RWPE1 (cell line): Measurements from ENCODE around the gene DSTN.

Source experiments
- CTCF ChIA-PET: fragments of 350-600 bp; sonication (Branson Sonifier 250); formaldehyde crosslinking; extraction: SDS; loops from one replicate; lab custom pipeline; 2021; lab: Yijun Ruan, JAX
- POLR2A ChIA-PET: fragments of 400-600 bp; formaldehyde crosslinking; extraction: SDS; loops from one replicate; lab custom pipeline; 2020; ENCODE audit warnings: antibody characterized with exemption; ENCODE audit not compliant: low non-redundant PET; lab: Yijun Ruan, JAX
- DNase-seq: peaks from one replicate; pipeline ENCODE4 v3.0.0; 2012; ENCODE audit warnings: low spot score
- H3K27ac ChIP-seq: fragments of 450-650 bp; 2 replicates; pipeline ENCODE4 v1.5.1; 2017
- CTCF ChIP-seq: fragments of 450-650 bp; conservative IDR thresholded peaks from 2 replicates; pipeline ENCODE4 v1.5.1; 2017; ENCODE audit warnings: low read depth, mild to moderate bottlenecking

DSTN gene

GRCh38 chr20:17556837-17557674 is 12.8 kb upstream of the DSTN start:
- ChIA-PET CTCF (interaction anchor here (0.8 to 1.4 kb wide), 4 partner anchors 14 to 54 kb away, joined by 3 to 5 read pairs (median 4); no protein-coding TSS in a partner anchor), POLR2A (interaction anchor here (0.7 kb wide), 1 partner anchor 16 kb away, joined by 4 read pairs; no protein-coding TSS in a partner anchor)
- H3K27ac ChIP-seq = peak overlapping the region; percentile 96
- no peak for TF ChIP-seq CTCF
- peak; percentile 63 for DNase-seq

DNA sequence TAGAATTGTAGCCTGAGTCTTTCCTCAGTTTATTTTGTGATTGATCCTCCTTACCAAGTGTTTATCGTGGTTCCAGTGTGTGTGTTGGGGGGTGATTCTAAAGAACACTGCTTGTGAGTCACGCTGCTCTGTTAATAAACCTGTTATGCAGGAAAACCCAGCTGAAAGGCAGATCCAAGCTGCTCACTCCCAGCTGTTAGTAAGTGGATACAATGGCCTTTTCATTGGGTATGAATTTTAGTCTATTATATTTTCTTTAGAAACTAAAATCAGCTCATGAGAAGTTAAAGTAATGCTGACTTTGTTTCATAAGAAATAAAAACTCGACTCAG is 12.2 kb upstream of the DSTN start:
- ChIA-PET POLR2A (interaction anchor here (0.7 kb wide), 1 partner anchor 16 kb away, joined by 4 read pairs; no protein-coding TSS in a partner anchor), CTCF (interaction anchor here (1.0 kb wide), 1 partner anchor 53 kb away, joined by 3 read pairs; no protein-coding TSS in a partner anchor)
- peak overlapping the region; percentile 96 for H3K27ac ChIP-seq
- peak; percentile 92 for DNase-seq
- no peak for TF ChIP-seq CTCF

- peak overlapping the region; percentile 96 for H3K27ac ChIP-seq
- peak; percentile 86 for DNase-seq
- TF ChIP-seq CTCF = no peak
- ChIA-PET POLR2A (interaction anchor here (0.7 kb wide), 1 partner anchor 15 kb away, joined by 4 read pairs; no protein-coding TSS in a partner anchor), CTCF (no interaction called here)
Observed at GRCh38 chr20:17558154-17558940, 11.5 kb upstream of the DSTN start.

DNA sequence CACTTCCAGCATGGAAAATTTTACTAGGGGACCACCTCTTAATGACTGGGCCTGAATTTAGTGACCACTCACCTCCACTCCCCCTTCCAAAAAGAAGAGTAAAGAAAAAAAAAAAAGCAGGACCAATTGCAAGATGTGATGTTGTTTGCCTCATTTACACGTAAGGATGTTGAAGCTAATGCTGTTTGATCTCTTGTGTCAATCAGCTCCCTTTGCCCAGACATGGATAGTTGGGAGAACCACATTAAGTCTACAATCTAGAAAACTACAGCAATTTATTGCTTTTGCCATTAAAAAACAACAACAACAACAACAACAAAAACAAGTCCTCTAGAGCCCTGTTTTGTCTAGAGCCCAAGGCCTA is 11.0 kb upstream of the DSTN start:
- ChIA-PET CTCF (interaction anchor here (0.6 kb wide), 2 partner anchors 287 to 396 kb away, joined by 3 to 8 read pairs; no protein-coding TSS in a partner anchor), POLR2A (no interaction called here)
- TF ChIP-seq CTCF = no peak
- H3K27ac ChIP-seq = peak overlapping the region; percentile 96
- no peak for DNase-seq

GRCh38 chr20:17559338-17559737 is 10.5 kb upstream of the DSTN start:
- H3K27ac ChIP-seq = peak overlapping the region; percentile 96
- ChIA-PET CTCF (interaction anchor here (0.6 kb wide), 2 partner anchors 287 to 396 kb away, joined by 3 to 8 read pairs; no protein-coding TSS in a partner anchor), POLR2A (no interaction called here)
- TF ChIP-seq CTCF = no peak
- DNase-seq = no peak
